RWPE2 (cell line): Measurements from ENCODE around the gene PDE4B.

Experiments used
- ATAC-seq: fragments of 200-7000 bp; cut with Tn5 transposase; 3 replicates; pipeline ENCODE4 v1.9.1; 2021; ENCODE audit warnings: low read depth
- DNase-seq: peaks from one replicate; pipeline ENCODE4 v3.0.0-alpha.2; 2020; ENCODE audit warnings: low spot score
- H3K27ac ChIP-seq: fragments of 450-650 bp; 2 replicates; pipeline ENCODE4 v1.5.1; 2017; ENCODE audit warnings: mild to moderate bottlenecking; ENCODE audit not compliant: poor library complexity, severe bottlenecking
- H3K27me3 ChIP-seq: fragments of 250-450 bp; sonication (Bioruptor Pico); 2 replicates; pipeline ENCODE4 v1.5.1; 2021; ENCODE audit warnings: mild to moderate bottlenecking, moderate library complexity; ENCODE audit not compliant: insufficient read depth, poor library complexity, severe bottlenecking
- H3K36me3 ChIP-seq: fragments of 250-450 bp; sonication (Bioruptor Pico); 2 replicates; pipeline ENCODE4 v1.5.1; 2020; ENCODE audit warnings: low read depth, mild to moderate bottlenecking, moderate library complexity
- H3K4me1 ChIP-seq: fragments of 250-450 bp; sonication (Bioruptor Pico); 2 replicates; pipeline ENCODE4 v1.5.1; 2021; ENCODE audit warnings: mild to moderate bottlenecking, moderate library complexity; ENCODE audit not compliant: insufficient read depth, poor library complexity, severe bottlenecking
- H3K4me3 ChIP-seq: fragments of 250-450 bp; sonication (Bioruptor Pico); 2 replicates; pipeline ENCODE4 v1.5.1; 2021; ENCODE audit warnings: mild to moderate bottlenecking, moderate library complexity; ENCODE audit not compliant: severe bottlenecking
- H3K9me3 ChIP-seq: fragments of 250-450 bp; sonication (Bioruptor Pico); 2 replicates; pipeline ENCODE4 v1.5.1; 2021; ENCODE audit warnings: mild to moderate bottlenecking, moderate library complexity; ENCODE audit not compliant: severe bottlenecking
- CTCF ChIP-seq: fragments of 450-650 bp; IDR thresholded peaks from one replicate; pipeline ENCODE4 v1.5.1; 2017; ENCODE audit warnings: mild to moderate bottlenecking, moderate library complexity; ENCODE audit not compliant: poor library complexity, severe bottlenecking

Gene PDE4B

DNA sequence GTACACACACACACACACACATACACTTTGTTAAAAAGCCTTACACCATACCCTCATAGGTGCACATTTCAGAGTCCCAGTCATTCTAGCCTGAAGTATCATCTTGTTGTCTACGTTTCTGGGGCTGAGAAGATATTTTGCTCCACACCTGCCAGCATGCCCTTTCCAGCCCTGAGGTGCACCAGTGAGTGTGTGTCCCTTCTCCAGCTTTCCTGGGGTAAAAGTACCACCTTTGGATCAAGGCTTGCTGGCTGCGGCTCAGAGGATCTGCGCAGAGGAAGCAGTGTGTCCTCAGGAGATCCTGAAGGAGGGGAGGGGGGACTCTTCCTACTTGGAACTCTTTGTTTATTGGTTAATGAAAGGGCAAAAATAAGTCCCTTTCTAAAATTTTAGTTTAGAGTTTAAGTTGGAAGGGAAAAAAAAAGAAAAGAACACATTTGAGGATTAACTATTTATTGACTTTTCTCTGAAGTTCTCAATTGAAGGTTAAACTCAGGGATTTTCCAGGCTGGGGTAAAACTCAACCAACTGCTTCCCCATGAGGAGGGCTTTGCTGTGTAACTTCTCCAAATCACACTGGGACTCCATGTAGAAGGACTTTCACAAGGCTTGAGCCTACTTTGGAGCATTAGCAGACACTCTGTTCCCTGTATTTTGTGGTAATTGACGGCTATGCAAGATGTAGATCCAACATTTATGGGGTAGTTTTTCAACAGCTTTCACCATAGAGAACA is 540.9 kb downstream of the PDE4B start:
- Histone ChIP-seq H3K27me3 (no peaks in the 10 kb centered on the region), H3K4me1 (peaks cover 9% of the 10 kb centered on the region), H3K4me3 (no peak overlapping the region), H3K27ac (no peak overlapping the region), H3K9me3 (no peaks in the 10 kb centered on the region), H3K36me3 (no peaks in the 10 kb centered on the region)
- DNase-seq (no peak), ATAC-seq (no peak)
- no peak for TF ChIP-seq CTCF

DNA sequence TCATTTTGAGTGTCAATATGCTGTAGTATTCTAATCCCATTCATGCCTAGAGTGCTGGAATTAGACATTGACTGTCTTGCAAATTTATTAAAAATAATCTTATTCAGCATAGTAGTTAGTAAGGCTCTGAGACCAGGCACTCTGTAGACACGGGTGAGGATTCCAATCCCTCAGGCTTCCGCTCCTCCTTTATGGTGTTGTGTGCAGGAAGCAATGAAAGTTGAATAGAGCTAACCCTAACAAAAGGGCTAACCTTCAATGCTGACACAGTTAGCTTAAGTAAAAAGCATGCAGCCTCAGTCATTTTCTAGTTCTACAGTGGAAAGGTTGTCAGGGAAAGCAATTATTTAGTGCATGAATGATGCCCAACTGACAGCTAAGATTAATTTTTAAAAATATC is 541.6 kb downstream of the PDE4B start:
- no peaks in the 10 kb centered on the region for H3K36me3 ChIP-seq
- H3K4me1 ChIP-seq, result peaks cover 9% of the 10 kb centered on the region
- TF ChIP-seq CTCF, result no peak
- no peak for ATAC-seq
- H3K27ac ChIP-seq, result no peak overlapping the region
- no peak overlapping the region for H3K4me3 ChIP-seq
- no peak for DNase-seq
- no peaks in the 10 kb centered on the region for H3K9me3 ChIP-seq
- no peaks in the 10 kb centered on the region for H3K27me3 ChIP-seq

GRCh38 chr1:66335125-66335524 is 542.4 kb downstream of the PDE4B start:
- H3K9me3 ChIP-seq, result no peaks in the 10 kb centered on the region
- H3K4me1 ChIP-seq, result peaks cover 9% of the 10 kb centered on the region
- DNase-seq (no peak), ATAC-seq (no peak)
- H3K27ac ChIP-seq, result no peak overlapping the region
- no peak overlapping the region for H3K4me3 ChIP-seq
- TF ChIP-seq CTCF, result no peak
- no peaks in the 10 kb centered on the region for H3K27me3 ChIP-seq
- no peaks in the 10 kb centered on the region for H3K36me3 ChIP-seq

DNA sequence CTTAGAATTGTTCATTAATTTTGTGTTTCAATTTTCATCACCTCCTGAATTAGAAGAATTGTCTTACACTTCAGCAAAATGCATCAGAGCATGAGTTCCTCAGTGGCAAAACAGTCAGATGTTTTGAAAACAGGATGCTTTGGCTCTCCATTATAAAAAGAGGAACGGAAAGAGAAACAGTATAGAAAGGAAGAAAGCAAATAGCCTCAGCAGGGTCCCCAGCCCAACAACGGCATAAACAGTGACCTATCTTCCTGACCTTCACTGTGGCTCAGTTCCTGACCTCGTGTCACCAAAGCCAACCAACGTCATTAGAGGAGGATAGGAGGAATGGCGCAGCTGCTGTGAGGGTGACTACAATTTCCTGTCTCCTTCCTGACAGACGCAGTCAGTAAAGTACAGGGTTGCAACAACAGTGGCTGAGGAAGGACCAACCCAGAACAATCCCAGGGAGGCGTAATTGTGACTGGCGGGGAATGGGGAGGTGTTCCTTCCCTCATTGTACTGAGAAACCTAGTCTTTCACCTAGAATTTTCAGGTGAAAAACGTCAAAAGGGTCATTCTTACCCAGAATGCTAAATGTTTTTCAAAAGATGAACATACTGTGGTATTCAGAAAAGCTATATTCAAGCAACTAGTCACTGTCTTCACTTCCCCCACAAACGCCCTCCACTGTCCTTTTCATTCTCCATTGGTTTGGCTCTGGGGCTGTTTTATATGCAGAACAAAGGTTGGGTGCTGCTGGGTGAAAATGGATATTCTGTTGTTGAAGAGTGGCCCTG is 543.4 kb downstream of the PDE4B start:
- H3K27me3 ChIP-seq, result no peaks in the 10 kb centered on the region
- ATAC-seq (no peak), DNase-seq (no peak)
- H3K36me3 ChIP-seq, result no peaks in the 10 kb centered on the region
- peaks cover 9% of the 10 kb centered on the region for H3K4me1 ChIP-seq
- H3K4me3 ChIP-seq, result no peak overlapping the region
- H3K9me3 ChIP-seq, result no peaks in the 10 kb centered on the region
- TF ChIP-seq CTCF, result no peak
- H3K27ac ChIP-seq, result no peak overlapping the region

GRCh38 chr1:66336641-66336990 is 543.9 kb downstream of the PDE4B start:
- no peaks in the 10 kb centered on the region for H3K9me3 ChIP-seq
- DNase-seq (no peak), ATAC-seq (no peak)
- H3K36me3 ChIP-seq, result no peaks in the 10 kb centered on the region
- H3K27me3 ChIP-seq, result no peaks in the 10 kb centered on the region
- H3K4me1 ChIP-seq, result peaks cover 8% of the 10 kb centered on the region
- H3K4me3 ChIP-seq, result no peak overlapping the region
- no peak overlapping the region for H3K27ac ChIP-seq
- no peak for TF ChIP-seq CTCF
